Measurements from ENCODE around the gene PPP6R2.

PPP6R2 gene

DNA sequence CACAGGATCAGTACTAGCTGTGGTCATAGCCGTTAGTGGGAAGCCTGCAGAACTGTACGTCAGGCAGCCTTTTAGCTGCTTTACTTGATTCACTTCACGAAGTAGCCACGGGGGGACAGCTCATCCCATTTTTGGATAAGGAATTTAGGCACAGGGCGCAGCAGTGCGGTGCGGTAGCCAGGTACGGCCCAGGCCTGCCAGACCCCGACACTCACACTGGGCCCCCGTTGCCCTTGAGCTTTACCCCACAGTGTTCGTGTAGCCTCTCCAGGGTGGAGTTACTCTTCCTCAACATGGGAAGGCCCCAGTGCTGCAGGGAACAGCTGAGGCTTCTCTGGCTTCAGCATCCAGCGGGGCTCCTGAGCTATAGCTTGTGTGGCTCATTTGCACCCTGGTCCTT is 72.3 kb downstream of the PPP6R2 start:
- no peak for DNase-seq
- peaks cover 38% of the 10 kb centered on the region for H3K36me3 Mint-ChIP-seq (ENCODE audit: low read depth)
- H3K27ac Mint-ChIP-seq: no peak overlapping the region
- H3K4me3 Mint-ChIP-seq: no peak overlapping the region
- H3K27me3 Mint-ChIP-seq (ENCODE audit: low read depth, poor library complexity): peaks cover 4% of the 10 kb centered on the region
- H3K4me1 Mint-ChIP-seq: no peaks in the 10 kb centered on the region
- no peak for TF ChIP-seq CTCF (IDR thresholded peaks at IDR 0.05)
- H3K9me3 Mint-ChIP-seq: no peaks in the 10 kb centered on the region

- Mint-ChIP-seq H3K27me3 (ENCODE audit: low read depth, poor library complexity) (peaks cover 4% of the 10 kb centered on the region), H3K36me3 (ENCODE audit: low read depth) (peaks cover 38% of the 10 kb centered on the region), H3K4me1 (no peaks in the 10 kb centered on the region), H3K4me3 (no peak overlapping the region), H3K27ac (no peak overlapping the region), H3K9me3 (no peaks in the 10 kb centered on the region)
- no peak for DNase-seq
- no peak for TF ChIP-seq CTCF (IDR thresholded peaks at IDR 0.05)
These were observed 73.9 kb downstream of the PPP6R2 start for GRCh38 chr22:50416996-50417395.

DNA sequence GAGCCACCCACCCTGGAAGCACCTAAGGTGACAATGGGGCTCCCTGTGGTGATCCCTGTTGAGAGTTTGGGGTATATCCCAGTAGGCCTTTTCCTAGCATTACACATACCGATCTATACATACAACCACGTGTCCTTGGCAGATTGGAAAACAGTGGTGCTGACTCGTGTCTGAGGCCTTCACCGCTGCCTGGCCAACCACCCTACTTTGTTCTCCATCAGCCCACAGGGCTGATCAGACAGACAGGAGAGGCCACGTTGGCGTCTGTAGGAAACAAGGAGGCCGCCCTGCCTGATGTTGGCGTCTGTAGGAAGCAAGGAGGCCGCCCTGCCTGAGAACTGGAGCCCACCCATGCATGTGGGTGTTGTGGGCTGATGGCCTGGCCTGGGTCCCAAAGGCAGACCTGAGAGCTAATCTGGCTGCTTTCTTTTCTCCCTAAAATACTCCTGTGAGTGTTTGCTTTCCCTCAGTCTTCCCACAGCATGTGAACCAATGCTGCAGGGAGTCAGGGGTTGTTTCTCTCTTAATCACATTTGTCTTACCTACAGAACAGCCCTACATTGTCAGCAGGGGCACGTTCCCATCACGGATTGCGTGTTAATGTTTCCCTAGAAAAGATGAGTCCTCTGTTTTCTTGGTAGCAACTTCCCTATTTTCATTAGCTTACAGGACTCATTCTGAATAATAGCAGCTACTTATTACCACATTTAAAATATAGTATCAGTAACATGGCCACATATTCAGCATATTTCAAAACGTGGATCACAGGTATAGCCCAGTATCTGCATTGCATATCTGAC is 74.5 kb downstream of the PPP6R2 start:
- Mint-ChIP-seq H3K36me3 (ENCODE audit: low read depth) (peaks cover 38% of the 10 kb centered on the region), H3K4me3 (no peak overlapping the region), H3K9me3 (no peaks in the 10 kb centered on the region), H3K4me1 (no peaks in the 10 kb centered on the region), H3K27ac (peak overlapping the region; percentile 92), H3K27me3 (ENCODE audit: low read depth, poor library complexity) (peaks cover 4% of the 10 kb centered on the region)
- no peak for DNase-seq
- no peak for TF ChIP-seq CTCF (IDR thresholded peaks at IDR 0.05)

GRCh38 chr22:50418624-50419023 is 75.5 kb downstream of the PPP6R2 start:
- no peak for DNase-seq
- Mint-ChIP-seq H3K27ac (no peak overlapping the region), H3K4me1 (no peaks in the 10 kb centered on the region), H3K27me3 (ENCODE audit: low read depth, poor library complexity) (peaks cover 4% of the 10 kb centered on the region), H3K9me3 (no peaks in the 10 kb centered on the region), H3K4me3 (no peak overlapping the region), H3K36me3 (ENCODE audit: low read depth) (peaks cover 37% of the 10 kb centered on the region)
- no peak for TF ChIP-seq CTCF (IDR thresholded peaks at IDR 0.05)

DNA sequence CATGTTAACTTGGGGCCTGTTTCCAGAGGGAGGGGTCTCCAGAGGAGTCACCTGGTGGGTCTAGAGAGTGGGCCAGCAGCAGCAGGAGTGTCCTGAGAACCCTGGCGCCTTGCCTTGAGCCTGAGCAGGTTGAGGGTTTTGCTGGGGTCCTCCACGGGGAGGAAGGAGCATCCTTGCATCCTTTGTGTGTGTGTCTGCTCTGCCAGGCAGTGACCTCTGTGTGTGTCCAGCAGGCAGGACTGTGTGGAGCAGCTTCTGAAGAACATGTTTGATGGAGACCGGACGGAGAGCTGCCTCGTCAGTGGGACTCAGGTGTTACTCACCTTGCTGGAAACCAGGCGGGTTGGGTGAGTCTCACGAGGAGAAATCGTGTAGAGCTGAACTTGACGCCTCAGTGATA is 76.0 kb downstream of the PPP6R2 start:
- no peak overlapping the region for H3K4me3 Mint-ChIP-seq
- H3K4me1 Mint-ChIP-seq: no peaks in the 10 kb centered on the region
- no peak for DNase-seq
- no peak overlapping the region for H3K27ac Mint-ChIP-seq
- no peaks in the 10 kb centered on the region for H3K9me3 Mint-ChIP-seq
- peaks cover 4% of the 10 kb centered on the region for H3K27me3 Mint-ChIP-seq (ENCODE audit: low read depth, poor library complexity)
- TF ChIP-seq CTCF (IDR thresholded peaks at IDR 0.05): no peak
- peaks cover 37% of the 10 kb centered on the region for H3K36me3 Mint-ChIP-seq (ENCODE audit: low read depth)

GRCh38 chr22:50420015-50420414 is 76.9 kb downstream of the PPP6R2 start:
- no peaks in the 10 kb centered on the region for H3K9me3 Mint-ChIP-seq
- no peak overlapping the region for H3K27ac Mint-ChIP-seq
- TF ChIP-seq CTCF (IDR thresholded peaks at IDR 0.05): no peak
- no peak overlapping the region for H3K4me3 Mint-ChIP-seq
- no peaks in the 10 kb centered on the region for H3K4me1 Mint-ChIP-seq
- DNase-seq: no peak
- peaks cover 4% of the 10 kb centered on the region for H3K27me3 Mint-ChIP-seq (ENCODE audit: low read depth, poor library complexity)
- peaks cover 45% of the 10 kb centered on the region for H3K36me3 Mint-ChIP-seq (ENCODE audit: low read depth)

Data from nephron progenitor cell (in vitro differentiated cells).